Fibroblast of skin of back (primary cell): ENCODE measurements around the gene GABRA1. TPM values are rescaled to one million over a fixed set of nuclear protein-coding genes. Genes with fewer than 3 reads are reported as not detected.

Experiments
- DNase-seq: peaks from one replicate; pipeline ENCODE4 v3.0.0-alpha.2; 2013
- polyA plus RNA-seq, 2 experiments: library from polyadenylated mRNA; unstranded; fragments of 120-200 nt; gene quantifications; one replicate each; pipeline ENCODE4 v1.2.1, GENCODE V29; 2013; ENCODE audit not compliant: insufficient read length in 2 of 2

The GABRA1 gene
- not detected for polyA plus RNA-seq (2013, experiment 1 of 2; ENCODE audit: insufficient read length)
- not detected for polyA plus RNA-seq (2013, experiment 2 of 2; ENCODE audit: insufficient read length)

DNA sequence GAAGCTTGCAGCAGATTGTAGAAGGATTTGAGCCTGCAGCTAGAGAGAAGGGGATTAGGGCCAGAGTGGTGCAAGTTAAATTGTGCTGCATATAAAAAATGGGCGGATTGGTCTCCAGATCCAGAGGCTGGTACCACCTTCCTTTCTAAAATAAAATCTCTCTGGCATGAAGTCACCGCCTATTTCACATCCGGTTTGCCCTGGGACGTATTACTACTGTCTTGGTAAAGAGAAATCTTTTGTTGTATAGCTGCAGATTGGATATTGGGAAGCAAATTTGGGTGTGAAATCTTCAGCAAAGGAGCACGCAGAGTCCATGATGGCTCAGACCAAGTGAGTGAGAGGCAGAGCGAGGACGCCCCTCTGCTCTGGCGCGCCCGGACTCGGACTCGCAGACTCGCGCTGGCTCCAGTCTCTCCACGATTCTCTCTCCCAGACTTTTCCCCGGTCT is at the start of gene GABRA1:
GABRA1 (plus strand) TSS at position 180 of the 451 bp plus-strand sequence. CDS start 2,691 bp downstream, outside the sequence.
- DNase-seq = no peak

DNA sequence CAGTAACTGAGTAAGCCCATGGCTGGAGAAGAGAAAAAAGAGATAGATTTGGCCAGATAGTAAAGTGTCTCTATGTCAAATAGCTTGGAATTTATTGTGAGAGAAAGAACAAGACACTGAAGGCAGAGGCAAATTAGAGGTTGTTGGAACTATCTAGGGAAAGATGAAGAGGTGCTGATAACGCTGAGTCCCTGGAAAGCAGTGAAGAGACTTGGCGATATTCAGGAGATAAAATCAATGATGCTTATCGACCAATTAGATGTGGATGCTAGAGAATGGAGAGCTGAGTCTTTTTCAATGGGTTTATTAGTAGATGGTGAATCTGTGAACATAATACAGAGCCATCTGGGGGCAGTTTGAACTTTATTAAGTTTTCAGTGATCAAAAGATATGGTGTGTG is 48.6 kb upstream of the GABRA1 start:
- no peak for DNase-seq

DNA sequence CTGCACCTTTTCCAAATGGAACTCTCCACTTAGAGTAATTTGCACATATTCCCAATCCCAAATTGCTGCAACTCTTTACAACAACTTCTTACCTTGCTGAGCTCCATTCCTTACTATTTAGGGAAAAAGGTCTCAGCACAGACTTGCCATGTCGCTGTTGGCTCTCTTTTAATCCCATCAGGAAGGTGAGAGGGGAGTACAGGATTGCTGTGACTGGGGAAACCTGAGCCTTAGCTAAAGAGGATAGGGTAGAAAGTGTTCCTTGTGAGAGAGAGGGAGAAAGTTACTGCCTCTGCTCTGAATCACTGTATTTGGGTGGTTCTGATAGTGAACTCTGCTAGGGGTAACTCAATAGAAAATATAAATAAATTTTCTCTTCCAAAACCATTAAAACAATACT is 43.7 kb upstream of the GABRA1 start:
- DNase-seq = no peak

DNA sequence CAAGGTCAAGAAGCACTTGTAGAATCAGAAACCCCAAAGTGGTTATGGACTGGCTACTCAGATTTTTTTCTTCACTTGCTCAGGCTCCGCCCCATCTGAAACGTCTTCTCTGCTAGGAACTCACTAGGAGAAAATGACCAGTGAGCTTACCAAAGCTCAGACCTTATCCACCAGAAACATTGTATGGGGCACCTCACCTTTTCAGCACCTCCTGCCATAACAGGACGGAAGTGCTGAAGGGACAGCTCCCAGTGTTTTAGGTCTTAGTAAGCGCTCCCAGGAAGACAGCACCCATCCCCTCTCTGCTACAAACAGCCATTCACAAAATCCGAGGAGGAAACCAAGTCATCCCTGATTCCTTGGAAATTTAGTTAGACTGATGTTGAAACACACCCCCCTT is 1.2 kb upstream of the GABRA1 start:
- DNase-seq = no peak

DNA sequence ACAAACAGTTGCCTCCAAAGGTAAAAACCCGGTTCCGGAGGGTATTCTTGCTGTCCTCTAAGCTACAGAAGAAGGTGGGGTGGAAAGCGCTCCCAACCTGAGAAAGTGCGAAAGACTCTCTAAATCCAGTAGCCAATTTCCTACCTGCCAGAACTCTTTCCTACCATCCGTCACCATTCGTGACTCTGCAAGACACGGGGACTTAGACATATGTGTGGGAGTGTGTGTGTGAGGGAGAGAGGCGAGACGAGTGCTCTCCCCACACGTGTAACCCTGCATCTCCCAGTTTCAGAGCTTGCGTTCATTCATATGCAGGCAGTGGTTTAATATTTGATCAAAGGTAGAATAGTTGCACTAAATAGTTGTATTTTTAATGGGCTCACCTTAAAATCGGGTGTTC is 473 bp upstream of the GABRA1 start:
- no peak for DNase-seq

DNA sequence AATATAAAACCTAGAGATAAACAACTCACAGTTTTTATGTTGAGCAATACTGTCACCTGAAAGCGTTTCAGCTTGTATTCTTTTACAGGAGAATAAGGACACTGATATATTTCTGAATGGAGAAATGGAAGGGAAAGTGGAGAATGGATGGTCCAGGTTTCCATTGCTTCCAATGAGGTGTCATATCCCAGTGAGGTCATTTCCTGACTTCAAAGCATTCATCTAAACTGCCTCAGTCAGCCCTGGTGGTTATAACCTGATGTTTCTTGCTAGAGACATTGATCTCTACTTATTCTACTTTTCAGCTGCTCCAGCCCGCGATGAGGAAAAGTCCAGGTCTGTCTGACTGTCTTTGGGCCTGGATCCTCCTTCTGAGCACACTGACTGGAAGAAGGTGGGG is 2.6 kb downstream of the GABRA1 start:
- DNase-seq = no peak

DNA sequence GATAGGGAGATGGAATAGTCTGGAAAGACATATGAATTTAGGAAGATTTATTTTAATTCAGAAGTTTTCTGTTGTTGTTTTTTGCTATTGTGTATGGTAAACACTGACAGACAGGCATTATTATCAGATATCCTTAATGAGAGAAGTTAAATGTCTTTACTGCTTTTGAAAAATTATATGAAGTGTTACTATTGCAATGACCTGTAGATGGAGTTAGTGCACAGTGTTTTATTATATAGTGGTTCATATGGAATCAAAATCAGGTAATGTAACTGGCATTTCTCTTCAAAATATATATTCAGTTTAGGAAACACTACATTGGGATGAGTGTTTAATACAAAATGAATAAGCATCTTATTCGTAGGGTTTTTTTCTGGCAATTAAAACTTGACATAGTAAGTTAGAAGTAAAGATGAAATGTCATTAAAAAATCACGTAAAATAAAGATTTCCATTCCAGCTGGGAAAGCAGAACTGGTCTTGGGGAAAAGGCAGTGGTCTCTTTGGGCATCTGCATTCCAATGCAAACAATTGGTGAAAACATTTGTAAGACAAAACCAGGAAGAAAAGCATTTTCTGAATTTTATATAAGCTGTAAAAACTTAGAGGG is 3.9 kb downstream of the GABRA1 start:
- DNase-seq = no peak

DNA sequence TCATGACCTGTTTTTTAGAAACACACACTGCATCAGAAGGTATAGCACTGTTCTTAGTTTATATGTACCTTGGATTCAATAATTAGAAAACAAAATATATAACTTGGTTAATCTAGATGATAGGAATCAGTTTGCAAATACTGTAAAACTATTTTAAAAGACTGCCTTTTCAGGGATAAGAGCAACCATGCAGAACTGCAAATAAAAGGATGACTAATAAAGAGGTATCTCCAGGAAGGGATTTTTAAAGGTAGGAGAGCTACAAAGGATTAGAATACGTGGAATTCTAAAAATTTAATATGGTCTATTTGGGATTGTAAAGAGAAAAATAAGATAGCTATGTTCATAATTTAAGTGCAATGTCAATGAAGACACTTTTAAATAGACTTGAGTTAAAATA is 9.4 kb downstream of the GABRA1 start:
- DNase-seq = no peak

DNA sequence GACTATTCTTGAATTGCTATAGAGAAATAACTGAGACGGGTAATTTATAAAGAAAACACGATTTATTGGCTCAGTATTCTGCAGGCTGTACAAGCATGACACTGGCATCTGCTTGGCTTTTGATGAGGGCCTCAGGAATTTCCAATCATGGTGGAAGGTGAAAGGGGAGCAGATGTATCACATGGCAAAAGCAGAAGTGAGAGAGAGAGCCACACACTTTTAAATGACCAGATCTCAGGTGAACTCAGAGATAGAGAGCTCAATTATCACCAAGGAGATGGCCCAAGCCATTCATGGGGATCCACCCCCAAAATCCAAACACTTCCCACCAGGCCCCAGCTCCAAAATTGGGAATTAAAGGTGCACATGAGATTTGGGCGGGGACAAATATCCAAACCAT is 15.3 kb downstream of the GABRA1 start:
- no peak for DNase-seq

DNA sequence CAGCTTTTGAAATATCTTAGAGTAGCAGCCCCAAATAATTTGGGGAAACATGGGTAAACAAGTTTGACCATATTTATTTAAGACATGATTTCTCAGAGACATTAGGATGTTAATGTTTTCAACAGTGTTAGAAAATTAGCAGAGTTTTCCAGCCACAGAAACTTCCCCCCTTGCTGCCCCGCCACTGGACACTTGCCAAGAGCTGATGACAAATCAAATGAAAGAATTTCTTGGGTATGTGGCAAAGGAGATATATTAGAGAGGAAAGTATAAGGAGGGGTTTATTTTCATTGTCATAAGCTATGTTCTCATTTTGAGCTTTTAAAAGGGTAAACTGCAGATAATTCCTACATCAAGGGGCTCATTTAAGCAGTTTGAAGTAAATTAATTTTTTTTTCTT is 15.9 kb downstream of the GABRA1 start:
- no peak for DNase-seq

DNA sequence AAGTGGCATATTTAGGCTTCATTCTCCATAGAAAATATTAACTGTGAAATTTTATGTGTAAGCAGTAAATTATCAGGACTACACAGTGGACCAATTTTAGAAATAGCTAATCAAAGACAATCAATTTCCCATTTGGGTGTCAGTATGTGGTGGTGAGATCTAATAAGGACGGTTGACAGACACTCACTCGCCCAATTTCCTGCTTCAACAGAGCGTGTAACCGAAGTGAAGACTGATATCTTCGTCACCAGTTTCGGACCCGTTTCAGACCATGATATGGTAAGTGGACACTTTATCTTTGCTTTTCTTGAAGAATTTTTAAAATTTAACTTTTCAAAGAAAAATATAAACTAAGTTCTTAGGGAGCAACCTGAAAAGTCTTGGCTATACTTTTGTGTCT is 17.6 kb downstream of the GABRA1 start:
- DNase-seq = no peak

DNA sequence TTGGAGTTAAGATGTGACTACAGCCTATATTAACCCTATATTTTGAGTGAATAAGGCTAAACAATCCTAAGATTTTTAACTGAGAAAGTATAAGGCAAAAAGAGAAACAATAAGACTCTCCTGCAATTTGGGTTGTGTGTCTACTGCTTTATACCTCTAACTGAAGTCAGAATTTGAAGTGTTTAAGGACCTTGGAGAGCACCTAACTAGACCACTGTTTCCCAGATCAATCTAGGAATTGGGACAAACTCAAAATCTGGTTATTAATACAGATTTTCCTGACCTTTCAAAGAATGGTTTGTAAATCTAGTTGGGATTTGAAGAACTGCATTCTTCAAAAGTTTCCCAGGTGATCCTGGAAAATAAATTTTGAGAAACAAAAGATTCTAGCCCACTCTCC is 42.1 kb downstream of the GABRA1 start:
- no peak for DNase-seq

DNA sequence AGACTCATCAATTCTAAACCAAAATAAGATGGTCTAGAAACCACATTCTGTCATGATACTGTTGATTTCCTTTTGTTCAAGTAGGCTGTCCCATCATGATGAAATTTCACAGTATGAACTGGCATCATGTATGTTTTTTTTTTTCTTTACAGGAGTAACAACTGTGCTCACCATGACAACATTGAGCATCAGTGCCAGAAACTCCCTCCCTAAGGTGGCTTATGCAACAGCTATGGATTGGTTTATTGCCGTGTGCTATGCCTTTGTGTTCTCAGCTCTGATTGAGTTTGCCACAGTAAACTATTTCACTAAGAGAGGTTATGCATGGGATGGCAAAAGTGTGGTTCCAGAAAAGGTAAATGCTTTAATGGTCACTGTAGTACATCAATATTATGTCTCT is 47.6 kb downstream of the GABRA1 start:
- DNase-seq = no peak

DNA sequence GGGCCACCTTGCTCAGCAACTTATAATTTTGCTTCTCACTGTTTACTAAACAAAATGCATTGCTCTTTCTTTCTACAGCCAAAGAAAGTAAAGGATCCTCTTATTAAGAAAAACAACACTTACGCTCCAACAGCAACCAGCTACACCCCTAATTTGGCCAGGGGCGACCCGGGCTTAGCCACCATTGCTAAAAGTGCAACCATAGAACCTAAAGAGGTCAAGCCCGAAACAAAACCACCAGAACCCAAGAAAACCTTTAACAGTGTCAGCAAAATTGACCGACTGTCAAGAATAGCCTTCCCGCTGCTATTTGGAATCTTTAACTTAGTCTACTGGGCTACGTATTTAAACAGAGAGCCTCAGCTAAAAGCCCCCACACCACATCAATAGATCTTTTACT is 49.1 kb downstream of the GABRA1 start:
- DNase-seq = no peak

DNA sequence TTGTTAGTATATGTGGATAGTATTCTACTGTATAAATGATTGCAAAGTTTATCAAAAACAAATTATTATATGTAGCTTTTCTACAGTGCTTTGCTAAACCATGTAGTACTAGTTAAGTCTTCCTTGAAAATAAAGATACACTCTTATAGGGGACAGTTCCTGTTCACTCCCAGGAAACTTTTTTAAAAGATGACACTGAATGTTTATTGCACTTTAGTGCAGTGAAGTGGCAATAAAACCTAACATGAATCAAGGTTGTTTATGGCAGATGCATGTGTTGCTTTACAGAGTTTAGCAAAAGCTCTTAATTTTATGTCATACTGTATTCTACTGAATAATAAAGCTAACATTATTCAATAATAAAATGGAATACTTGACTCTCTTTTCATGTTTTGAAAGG is 51.7 kb downstream of the GABRA1 start:
- no peak for DNase-seq

DNA sequence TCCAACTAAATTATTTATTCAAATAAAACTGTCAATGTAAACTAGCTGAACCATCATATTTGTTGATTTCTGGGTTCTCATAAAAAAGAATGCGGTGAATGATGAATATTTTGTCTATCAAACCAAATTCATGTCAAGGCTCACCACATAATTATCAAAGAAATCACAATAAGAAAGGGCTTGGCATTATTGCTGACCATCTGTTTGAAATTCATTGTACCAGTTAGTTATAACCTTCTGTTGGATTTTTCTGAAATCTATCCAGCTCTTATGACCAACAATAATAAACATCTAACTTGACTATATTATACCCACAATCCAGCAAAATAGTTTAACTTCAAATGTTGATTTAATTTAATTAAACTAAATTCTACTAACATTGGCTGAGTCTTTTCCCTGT is 53.1 kb downstream of the GABRA1 start:
- no peak for DNase-seq

DNA sequence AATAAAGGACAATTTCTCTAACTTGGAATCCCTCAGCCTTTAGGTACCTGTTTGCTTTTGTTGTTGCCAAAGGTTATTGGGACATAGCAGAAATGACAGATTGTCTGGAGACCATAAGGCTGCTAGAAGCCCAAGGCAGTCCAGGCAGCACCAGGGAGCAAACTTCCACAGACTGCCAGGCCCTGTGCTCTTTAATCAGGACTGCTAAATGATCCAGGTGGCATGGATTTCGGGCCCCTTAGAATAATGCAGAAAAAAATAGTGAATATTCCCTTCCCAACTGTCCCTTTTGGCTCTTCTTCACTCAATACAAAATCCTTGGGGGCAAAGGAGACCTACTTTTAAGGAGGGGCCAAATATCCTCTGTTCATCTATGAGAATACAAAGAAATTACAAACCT is 73.9 kb downstream of the GABRA1 start:
- DNase-seq = no peak

DNA sequence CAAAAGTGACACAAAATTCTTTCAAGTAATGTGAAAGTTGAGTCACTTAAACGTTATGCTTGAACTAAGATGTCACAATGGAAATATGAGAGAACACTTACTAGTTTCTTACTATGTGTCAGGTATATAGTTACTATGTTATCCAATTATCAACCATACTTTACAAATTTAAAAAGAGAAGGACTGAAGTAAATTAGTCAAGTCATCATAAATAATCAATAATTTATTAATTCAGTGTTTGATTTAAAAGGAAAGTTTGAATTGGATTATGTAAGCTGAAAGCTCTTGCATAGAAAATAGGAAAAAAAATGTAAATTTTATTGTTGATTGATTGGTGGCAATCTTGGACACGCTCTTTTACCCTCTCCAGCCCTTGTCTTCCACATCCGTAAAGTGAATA is 76.3 kb downstream of the GABRA1 start:
- no peak for DNase-seq

DNA sequence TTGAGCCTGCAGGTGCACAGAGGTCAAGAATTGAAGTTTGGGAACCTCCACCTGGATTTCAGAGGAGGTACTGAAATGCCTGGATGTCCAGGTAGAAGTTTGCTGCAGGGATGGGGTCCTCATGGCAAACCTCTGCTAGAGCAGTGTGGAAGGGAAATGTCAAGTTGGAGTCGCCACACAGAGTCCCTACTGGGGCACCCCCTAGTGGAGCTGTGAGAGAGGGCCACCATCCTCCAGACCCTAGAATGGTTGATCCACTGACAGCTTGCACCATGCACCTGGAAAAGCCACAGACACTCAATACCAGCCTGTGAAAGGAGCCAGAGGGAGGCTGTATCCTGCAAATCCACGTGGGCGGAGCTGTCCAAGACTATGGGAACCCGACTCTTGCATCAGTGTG is 78.0 kb downstream of the GABRA1 start:
- DNase-seq = no peak

DNA sequence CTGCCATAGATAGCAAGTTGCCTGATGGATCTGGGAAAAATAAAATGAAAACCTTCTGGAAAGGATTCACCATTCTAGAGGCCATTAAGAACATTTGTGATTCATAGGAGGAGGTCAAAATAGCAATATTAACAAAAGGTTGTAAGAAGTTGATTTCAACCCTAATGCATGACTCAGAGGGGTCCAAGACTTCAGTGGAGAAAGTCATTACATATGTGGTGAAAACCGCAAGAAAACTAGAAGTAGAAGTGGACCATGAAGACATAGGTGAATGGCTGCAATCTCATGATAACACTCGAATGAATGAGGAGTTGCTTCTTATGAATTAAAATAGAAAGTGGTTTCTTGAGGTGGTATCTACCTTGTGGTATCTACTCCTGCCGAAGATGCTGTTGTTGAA is 86.6 kb downstream of the GABRA1 start:
- DNase-seq = no peak

DNA sequence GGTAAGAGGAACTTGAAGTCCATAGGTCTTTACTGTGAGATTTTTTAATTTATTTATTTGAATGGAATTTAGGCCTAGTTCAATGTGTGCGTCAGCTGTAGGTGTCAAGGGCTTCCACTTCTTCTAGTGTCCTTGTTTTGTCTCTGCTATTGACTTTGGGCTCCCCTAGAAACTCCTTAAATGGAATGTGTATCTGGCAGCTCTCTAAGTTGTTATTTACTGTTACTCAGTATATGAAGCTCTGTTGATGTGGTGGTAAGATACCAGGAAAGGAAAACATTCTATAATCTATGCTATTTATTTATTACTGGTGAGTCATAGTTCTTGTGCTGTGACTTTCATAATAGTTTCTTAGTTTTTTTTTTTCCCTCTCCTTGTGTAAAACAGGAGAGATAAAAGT is 97.1 kb downstream of the GABRA1 start:
- DNase-seq = no peak

DNA sequence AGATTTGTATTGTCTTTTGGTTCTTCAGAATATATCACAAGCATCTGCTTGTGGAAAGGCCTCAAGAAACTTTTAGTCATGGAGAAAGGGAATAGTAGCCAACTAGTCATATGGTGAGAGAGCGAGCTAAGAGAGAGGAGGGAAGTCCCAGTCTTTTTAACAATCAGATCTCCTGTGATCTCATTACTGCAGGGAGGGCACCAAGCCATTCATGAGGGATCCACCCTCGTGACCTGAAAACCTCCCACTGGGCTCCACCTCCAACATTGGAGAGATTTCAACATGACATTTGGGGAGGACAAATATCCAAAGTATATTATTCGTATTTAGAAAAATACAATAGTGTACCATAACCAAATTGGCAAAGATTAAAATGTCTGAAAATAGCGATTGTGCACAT is 99.0 kb downstream of the GABRA1 start:
- DNase-seq = no peak
